ENCODE data around the gene SEPTIN1. TPM values are rescaled to one million over a fixed set of nuclear protein-coding genes. Genes with fewer than 3 reads are reported as not detected.
A peak's percentile ranks its signal among the peaks of the same experiment; 100 is the strongest.
"Not testable (repeated sequence)": the region's sequence is repeated elsewhere in the genome, so short reads cannot be mapped to it uniquely, and the experiment has no call there.

Gene SEPTIN1
- polyA plus RNA-seq, 12 donors, result 1.3 to 7.2 (median 2.6) TPM; not detected in 1

DNA sequence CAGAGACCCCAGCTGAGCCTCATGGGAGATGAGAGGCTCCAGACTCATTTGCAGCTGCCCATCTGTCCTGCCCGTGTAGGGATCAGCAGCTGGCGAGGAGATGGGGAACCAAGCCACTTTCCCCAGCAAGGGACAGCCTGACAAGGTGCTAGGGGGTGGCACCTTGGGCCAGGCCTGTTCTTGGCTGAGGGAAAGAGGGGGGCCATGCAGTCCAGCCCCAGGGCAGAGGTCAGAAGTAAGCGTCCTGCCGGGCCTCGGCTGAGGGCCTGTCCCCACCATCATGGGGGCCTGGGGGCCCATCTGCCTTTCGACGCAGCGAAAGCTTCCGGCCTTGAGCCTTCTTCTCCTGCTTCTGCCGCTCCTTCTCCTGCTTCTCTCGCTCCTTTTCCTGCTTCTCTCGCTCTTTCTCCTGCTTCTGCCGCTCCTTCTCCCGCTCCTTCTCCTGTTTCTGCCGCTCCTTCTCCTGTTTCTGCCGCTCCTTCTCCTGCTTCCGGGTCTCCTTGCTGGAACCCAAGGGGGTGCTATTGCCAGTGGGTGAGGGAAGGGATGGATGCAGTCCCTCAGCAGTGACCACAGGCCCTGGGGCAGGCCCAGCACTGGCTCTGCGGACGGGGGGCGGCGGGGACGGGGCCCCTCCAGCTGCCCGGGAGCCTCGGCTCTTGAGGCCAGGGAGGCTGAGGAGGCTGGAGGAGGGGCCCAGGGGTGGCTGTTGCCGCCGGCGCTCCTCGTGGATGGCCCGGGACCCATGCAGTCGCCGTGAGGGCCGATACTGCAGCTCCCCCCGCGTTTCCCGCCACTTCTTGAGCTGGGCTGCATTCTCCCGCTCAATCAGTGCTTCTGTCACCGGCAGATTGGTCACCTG lies 24.4 kb downstream of the SEPTIN1 start:
- DNase-seq, result no peak

- no peak for DNase-seq
Observed at GRCh38 chr16:30357085-30357714, 25.2 kb downstream of the SEPTIN1 start.

DNA sequence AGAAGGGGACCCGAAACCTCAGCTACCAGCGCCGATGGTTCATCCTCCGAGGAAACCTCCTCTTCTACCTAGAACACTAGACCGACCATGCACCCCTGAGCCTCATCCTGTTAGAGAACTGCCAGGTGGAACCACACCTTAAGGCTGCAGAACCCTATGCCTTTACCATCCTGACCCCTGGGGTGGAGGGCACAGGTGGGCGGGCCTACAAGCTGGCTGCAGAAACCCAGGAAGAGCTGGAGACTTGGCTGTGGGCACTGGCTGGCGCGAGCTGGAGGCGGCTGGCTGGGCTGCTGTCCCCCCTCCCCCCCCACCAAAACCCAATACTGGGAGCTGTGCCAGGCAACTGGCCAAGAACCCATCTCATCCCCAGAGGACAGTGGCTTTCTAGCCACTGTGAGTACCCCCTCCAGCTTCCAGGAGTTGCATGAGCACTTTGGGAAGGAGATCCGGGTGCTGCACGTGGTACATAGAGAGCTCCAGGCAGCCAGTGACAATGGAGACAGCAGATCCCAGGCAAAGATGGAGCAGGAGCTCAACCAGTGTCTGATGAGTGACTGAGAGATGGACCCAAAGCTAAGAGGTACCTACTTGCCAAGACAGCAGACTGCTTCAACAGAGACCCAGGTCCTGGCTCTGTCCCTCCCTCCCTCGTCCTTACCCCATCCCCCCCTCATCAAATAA lies 25.8 kb downstream of the SEPTIN1 start:
- no peak for DNase-seq

GRCh38 chr16:30355954-30356308 lies 26.4 kb downstream of the SEPTIN1 start:
- DNase-seq, result no peak

DNA sequence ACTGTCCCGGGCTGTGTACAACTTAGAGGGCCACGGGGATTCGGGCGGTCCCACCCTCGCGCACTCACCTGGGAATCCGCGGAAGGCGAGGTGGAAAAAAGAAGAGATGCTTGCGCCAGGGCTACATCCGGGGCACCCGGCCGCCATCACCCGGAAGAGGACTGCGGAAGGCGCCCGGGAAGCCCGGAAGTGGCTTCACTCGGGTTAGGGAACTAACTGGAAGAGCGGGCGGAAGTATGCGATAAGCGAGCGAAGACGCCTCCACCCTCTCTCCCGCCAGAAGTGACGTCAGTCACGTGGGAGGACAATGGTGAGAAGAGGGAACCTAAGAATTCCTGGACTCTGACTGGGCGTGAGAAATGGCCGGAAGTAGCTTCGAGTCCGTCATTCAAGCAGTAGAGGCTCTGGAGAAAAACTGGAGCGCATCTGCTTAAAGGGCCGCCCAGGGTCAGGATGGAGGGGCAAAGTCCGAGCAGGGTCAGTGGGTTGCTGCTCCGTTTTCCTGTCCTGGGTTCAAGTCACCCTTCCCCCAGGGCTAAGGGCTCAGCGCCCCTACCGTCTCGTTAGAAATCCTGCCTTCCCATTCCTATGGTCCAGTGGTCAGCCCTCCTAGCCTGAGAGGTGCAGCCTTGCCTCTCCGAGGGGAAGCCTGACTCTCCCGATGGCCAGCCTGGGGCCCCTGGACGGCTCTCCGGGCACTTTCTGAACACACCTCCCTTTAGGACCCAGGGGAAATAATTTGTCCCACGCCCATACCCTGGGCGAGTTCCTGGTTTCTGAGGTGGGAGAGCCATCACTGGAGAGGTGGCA lies 27.0 kb downstream of the SEPTIN1 start, which contains the start of gene CD2BP2:
Gene CD2BP2 (minus strand): TSS at position 165 of the 810 bp plus-strand sequence. CDS start 627 bp downstream, outside the sequence.
- peak; percentile 100 for DNase-seq

DNA sequence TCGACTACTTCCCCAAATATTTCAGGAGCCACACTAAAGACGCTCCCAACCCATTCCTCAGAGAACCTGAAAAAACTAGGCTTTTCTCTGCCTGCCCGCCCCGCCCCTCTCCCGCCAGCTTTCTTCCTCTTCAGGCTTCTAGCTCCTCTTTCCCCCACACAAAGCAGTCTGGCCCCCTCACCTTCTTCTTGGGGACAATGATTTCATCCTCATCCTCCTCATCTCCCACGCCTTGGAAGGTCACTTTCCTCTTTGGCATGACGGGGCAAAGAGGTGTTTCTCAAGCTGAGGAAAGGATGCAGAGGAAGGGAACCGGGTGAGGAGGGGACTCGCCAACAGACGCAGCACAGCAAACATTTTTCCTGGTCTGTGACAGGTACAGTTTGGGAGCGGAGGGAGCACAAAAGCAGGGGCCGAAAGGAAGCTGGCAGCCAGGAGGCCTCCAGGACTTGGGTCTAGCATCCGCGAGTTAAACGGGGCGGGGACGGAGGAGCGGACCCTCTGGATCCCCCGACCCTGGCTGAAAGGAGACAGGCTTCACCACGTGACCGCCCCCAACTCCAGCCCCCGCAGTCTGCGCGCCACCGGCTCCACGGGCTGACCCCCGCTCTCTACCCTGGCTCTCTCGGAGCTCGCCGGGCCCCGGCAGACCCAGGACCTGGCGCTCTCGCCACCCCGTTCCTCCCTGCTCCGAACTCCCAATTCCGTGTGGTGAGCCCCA lies 27.8 kb downstream of the SEPTIN1 start:
- no peak for DNase-seq

- DNase-seq, result no peak
Observed at GRCh38 chr16:30353438-30354129, 28.8 kb downstream of the SEPTIN1 start.

DNA sequence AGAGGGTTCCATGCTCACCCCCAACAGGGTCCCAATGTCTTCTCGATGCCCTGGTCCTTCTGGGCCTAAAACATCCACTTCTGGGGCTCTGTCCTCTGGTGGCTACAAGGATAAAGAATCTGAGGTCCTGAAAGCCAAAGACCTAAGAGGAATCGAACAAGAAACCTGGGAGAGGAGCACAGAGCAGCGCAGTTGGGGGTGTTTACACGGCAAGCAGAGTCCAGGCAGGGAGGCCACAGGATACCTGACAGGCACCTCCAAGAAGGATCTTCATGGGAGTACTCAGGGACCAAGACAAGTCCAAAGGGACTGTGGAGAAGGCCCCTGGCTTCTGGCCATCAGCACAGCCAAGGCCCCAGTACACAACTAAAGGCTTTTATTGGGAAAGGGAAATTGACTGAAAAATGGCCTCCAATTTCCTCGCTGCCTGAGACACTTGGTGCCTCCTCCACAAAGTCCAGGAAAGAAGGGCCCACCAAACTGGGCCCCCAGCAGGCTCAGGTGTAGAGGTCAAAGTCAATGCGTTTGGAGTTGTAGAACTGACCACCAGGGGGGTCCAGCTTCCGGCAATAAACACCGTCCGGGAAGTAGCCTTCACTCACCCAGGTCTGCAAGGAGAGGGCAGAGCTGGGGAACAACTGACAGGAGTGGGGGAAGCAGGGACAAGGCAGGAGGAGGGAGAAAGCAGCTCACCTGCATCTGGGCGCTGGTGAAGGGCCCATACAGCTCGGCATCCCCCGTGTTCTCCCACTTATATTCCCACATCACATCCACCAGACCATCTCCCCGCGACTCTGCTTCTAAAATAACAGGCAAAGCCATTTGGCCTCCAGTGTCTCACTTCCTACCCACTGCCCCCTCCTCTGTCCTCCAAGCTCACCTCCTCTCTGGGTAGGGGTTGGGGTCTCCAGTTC lies 29.6 kb downstream of the SEPTIN1 start:
- DNase-seq, result no peak

- DNase-seq, result peak; percentile 40
Observed at GRCh38 chr16:30351586-30352419, 30.6 kb downstream of the SEPTIN1 start.

DNA sequence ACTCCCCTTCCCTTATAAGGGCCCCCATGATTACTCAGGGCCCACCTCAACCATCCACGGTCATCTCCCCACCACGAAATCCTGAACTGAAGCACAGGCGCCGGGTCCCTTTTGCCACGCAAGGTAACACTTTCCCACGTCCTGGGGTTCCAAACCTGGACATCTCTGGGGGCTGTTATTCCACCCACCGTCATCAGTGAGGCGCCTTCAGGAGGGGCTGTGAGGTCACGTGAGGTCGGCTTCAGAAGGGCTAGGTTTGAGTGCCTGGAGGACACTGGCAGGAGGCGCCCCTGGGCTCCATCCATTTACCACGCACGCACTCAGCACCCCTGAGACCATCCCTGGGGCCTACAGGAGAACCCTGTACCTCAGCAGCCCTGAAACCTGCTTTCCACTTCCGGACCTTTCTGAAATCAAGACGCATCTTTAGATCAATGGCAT lies 31.3 kb downstream of the SEPTIN1 start:
- no peak for DNase-seq

DNA sequence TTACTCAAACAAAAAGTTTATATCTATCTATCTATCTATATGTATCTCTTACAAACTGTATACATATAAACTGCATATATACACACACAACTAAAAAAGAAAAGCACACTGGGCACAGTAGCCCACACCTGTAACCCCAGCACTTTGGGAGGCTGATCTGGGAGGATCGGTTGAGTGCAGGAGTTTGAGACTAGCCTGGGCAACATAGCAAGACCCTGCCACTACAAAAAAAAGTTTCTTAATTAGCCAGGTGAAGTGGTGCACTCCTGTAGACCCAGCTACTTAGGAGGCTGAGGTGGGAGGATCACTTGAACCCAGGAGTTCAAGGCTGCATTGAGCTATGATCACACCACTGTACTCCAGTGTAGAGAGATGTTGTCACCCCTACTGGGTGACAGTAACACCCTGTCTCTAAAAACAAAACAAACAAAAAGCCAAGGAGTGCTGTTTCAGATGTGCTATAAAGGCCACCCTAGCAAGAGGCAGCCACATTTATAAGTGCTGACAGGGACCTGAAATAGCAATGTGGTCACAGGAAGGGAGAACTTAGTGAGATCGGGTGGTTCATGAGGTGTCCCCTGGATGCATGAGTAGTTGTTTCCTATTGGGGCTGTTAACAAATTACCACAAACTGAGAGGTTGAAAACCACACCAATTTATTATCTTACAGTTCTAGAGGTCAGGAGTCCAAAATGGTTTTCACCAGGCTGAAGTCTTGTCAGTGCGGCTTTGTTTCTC lies 32.1 kb downstream of the SEPTIN1 start:
- no peak for DNase-seq

- no peak for DNase-seq
Observed at GRCh38 chr16:30349675-30350074, 32.7 kb downstream of the SEPTIN1 start.

DNA sequence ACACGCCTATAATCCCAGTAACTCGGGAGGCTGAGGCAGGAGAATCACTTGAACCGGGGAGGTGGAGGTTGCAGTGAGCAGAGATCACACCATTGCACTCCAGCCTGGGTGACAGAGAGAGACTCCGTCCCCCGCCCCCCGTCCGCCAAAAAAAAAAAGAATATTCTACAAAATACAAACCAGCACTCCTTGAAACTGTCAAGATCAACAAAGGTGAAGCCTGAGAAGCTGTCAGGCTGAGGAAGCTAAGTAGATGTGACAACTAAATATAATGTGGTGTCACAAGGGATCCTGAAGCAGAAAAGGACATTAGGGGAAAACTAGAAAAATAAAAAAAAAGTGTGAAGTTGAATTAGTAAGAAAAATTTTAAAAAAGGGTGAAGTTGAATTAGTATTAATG lies 33.4 kb downstream of the SEPTIN1 start:
- no peak for DNase-seq

DNA sequence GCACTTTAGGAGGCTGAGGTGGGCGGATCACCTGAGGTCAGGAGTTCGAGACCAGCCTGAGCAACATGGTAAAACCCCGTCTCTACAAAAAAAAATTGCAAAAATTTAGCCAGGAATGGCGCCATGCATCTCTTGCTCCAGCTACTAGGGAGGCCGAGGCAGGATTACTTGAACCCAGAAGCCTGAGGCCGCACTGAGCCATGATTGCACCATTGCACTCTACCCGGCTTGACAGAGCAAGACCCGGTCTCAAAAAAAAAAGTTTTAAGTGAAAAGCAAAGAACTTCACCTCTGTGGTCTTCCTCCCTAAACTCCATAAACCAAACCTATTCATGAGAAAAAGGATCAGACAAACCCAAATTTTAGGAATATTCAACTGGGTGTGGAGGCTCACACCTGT lies 34.2 kb downstream of the SEPTIN1 start:
- no peak for DNase-seq

- no peak for DNase-seq
Observed at GRCh38 chr16:30346286-30346685, 36.1 kb downstream of the SEPTIN1 start.

- DNase-seq, result not testable (repeated sequence)
Observed at GRCh38 chr16:30343491-30343820, 38.9 kb downstream of the SEPTIN1 start.

DNA sequence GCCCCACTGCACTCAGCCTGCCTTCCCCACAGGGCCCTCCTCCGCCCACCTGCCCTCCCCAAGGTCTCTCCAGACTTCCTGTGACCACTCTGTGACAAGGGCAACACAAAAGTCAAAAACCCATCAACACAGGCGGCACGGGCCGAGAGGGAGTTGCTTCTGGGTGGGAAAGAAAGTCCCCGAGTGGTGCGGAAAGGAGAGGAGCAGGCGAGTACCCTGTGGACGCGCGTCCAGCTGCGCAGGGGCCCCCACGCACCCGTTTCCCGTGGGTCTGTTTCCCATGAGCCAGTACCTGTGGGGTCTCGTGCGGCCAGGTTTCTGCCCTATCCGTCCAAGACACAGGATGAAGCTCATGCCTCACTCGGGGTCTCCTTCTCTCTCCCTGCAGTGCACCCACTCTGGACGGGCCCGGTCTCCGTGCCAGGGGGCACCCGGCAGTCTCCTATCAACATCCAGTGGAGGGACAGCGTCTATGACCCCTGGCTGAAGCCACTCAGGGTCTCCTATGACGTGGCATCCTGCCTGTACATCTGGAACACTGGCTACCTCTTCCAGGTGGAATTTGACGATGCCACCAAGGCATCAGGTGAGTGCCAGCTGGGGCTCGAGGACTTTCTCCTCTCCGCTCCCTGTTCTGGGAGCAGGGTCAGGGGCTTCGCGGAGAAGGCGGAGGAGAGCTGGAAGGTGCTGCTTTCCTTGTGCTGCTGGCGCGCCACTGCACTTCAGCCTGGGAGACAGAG lies 39.4 kb downstream of the SEPTIN1 start:
- DNase-seq, result no peak
